Measurements from ENCODE around the gene SEC14L1.
"Not testable (repeated sequence)": the region's sequence is repeated elsewhere in the genome, so short reads cannot be mapped to it uniquely, and the experiment has no call there.

The SEC14L1 gene

DNA sequence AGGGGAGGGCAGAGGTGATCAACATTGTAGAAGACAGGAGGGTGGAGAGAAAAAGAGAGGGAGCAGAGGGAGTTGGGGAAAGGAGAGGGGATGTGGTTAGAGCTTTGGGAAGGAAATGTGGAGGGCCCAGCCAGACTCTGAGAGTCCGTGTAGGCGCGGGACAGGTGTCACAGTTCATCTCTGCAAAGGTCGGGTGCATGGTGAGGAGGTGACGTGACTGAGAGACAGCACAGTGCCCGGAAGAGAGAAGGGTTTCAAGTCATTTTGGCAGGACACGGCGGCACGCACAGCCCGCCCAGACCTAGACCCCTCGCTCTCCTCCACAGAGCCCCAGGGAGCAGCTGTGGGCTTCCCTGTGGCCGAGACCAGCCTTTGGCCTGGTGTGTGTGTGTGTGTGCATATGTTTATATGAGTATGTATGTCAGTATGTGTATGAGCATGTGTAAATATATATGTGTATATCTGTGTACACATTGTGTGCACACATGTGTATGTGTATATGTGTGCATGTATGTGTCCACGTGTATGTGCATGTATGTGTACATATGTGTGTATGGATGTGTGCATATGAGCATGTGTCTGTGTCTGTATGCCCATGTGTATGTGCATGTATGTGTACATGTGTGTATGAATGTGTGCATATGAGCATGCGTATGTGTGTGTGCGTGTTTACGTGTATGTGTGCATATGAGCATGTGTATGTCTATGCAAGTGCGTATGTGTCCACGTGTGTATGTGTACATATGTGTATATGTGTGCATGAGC lies 104.6 kb downstream of the SEC14L1 start:
- no peak for DNase-seq

DNA sequence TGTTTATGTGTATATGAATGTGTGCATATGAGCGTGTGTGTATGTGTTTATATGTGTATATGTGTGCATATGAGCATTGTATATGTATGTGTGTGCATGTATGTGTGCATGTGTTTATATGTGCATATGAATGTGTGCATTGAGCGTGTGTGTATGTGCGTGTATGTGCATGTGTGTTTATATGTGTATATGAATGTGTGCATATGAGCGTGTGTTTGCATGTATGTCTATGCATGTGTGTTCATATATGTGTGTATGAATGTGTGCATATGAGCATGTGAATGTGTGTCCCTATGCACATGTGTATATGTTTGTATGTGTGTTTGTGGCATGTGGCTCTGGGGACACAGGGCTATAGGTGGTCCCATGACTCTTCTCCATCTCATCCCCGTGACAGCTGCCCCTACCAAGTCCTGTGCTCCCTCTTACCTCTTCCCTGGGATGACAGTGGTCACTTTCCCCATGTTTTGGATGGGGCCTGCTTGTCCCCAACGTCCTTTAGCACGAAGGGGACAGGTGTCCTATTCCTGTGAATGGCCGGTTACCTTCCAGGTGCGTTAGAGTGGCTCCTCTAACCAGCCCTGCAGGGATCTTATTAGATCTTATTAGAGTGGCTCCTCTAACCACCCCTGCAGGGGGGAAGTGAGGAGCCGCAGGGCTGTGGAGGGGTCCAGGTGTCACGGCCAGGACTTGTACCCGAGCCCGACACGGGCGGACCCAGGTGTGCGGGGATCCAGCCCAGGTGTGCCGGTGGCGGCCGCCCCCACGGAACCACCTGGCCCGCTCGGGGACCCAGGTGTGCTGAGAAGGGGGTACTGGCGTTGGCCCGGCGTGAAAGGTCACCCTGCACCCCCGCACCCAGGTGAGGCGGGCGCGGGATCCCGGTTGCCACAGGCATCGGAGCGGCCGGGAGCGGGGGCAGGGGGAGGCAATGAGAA lies 105.6 kb downstream of the SEC14L1 start:
- no peak for DNase-seq

DNA sequence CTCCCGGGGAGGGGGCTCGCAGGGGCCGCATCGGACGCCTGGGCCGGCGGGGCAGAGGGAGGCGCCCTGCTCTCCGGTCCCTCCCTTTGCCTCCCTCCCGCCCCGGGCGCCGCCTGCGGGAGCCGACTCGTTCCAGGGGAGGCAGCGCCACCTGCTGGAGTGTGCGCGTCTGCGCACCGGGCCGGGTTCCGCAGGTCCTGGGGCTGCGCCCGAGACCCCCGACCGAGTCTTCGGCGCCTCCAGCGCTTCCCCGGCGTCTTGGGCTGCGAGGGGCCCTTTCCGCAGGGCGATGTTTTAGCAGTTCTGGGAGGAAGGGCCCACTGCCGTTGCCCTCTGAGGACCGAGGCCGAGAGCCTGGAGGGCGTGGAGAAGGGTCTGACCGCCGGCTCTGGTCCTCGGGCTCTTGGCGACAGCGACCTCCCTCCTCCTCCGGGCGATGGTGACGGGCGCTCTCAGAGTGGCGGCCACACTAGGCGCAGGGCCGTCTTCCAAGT lies 106.3 kb downstream of the SEC14L1 start:
- peak; percentile 65 to 67 for DNase-seq

DNA sequence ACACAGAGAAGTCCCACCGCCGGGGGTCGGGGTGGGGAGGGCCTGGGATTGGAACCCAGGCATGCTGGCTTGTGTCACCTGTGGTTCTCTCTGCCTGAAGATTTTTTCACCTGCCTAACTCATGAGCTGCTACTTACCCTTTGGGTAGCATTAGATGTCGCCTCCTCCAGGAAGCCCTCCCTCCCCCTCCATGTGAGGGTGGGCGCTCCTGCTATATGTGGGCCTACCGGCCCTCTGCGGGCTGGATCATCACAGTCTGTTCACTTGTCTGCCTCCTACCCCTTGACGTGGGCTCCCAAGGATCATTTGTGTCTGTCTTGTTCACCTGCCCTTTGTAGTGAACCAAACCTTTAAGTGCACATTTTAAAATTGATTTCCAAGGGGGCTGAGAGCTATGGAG lies 106.8 kb downstream of the SEC14L1 start:
- no peak for DNase-seq

GRCh38 chr17:77248216-77249114 lies 107.7 kb downstream of the SEC14L1 start:
- no peak for DNase-seq

DNA sequence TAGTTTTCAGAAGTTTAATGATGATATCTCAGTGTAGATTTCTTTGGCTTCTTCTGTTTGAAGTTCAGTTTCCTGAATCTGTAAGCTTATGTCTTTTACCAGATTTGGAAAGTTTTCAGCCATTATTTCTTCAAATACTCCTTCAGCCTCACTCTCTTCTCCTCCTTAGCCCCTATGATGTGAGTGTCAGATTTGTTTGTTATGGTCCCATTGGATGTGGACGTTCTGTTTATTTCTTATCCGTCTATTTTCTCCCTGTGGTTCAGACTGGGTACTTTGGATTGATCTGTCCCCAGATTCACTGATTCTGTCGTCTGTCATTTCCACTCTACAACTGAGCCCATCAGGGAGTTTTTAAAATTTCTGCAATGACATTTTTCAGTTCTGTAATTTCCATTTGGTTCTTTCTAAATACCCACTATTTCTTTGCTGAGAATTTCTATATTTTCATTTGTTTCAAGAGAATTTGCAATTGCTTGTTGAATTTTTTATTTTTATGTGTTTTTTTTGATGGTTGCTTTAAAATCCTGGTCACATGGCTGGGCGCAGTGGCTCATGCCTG lies 110.9 kb downstream of the SEC14L1 start:
- DNase-seq, result no peak

GRCh38 chr17:77252306-77252705 lies 111.5 kb downstream of the SEC14L1 start:
- not testable (repeated sequence) for DNase-seq

DNA sequence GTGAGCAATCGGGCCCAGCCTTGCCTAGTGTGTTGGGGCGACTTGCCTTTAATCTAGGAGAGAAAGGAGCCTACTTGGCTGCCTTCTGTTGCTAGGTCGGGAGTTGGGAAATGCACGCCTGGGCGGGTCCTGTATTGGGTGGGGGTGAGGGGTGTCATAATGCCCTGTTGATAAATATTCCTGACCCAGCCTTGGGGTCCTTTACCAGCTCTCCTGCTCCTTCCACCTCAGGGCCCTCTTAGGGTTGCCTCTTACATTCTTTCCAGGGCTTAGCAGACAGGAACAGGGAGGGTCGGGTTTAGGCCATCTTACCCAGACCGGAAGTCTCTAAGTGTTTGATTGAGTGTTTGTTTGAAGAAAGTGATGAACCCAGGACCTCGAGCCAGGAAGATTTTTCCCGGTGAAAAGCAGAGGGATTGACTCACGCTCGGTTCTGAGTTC lies 112.9 kb downstream of the SEC14L1 start:
- DNase-seq, result no peak

DNA sequence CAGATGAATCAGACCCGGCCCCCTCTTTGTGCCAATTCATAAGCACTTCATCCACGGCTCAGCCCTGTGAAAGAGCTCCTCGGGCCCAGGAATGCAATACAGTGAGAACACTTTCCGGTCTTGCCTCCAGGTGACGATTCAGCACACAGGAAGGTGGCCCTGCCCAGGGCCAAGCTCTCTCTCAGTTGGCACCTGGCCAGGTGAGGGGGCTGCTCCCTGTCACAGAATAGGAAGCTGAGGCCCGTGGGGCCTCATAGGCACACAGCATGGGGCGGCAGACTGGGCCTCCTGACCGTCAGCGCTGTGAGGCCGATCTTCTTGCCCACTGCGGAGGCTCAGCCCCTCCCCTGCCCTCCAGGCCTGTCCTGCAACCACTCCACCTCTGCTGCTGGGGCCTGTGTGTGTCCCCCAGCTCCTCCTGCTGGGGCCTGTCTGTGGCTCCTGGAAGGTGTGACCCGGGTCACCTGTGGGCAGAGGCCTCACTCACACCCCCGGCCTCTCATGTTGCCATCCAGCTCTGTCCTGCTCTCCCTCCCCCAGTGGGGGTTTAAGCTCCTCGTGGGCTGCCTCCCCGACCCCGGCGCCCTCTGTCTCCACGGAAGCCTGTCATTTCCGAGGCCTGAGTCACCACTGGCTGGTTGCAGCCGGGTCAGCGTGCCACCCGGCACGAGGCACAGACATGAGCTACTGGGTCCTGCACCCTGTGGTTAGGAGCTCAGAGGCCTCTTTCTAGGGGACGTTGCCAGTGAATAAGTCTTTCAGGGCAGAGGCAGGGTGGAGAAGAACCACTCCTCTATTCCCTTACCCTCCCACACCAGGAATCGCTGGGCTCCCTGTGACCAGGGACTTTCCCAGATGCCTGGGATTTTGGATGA lies 114.4 kb downstream of the SEC14L1 start:
- DNase-seq, result no peak

GRCh38 chr17:77255970-77256369 lies 115.2 kb downstream of the SEC14L1 start:
- DNase-seq, result not testable (repeated sequence)

DNA sequence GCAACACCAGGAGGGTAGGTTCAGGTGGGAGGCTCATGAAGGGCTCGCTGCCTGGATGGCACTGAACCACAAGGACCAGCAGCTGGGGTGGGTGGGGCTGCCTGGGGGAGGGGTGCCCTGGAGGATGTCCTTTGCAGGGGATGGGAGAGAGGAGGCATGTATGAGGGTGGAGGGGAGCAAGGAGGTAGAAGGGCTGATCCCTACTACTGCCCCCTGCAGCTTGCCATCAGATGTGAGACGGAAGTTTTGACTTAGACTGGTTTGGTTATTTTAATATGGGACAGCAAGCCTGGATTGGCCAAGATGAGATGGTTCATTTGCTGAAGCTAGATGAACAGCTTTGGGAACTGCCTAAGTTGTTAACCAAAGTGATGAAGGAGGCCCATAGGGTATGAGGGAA lies 115.9 kb downstream of the SEC14L1 start:
- DNase-seq, result no peak

GRCh38 chr17:77257169-77257568 lies 116.4 kb downstream of the SEC14L1 start:
- DNase-seq, result no peak

GRCh38 chr17:77257596-77258458 lies 117.1 kb downstream of the SEC14L1 start:
- DNase-seq, result no peak

- no peak for DNase-seq
Observed at GRCh38 chr17:77258638-77259037, 117.9 kb downstream of the SEC14L1 start.

- no peak for DNase-seq
Observed at GRCh38 chr17:77264617-77265230, 124.0 kb downstream of the SEC14L1 start.

DNA sequence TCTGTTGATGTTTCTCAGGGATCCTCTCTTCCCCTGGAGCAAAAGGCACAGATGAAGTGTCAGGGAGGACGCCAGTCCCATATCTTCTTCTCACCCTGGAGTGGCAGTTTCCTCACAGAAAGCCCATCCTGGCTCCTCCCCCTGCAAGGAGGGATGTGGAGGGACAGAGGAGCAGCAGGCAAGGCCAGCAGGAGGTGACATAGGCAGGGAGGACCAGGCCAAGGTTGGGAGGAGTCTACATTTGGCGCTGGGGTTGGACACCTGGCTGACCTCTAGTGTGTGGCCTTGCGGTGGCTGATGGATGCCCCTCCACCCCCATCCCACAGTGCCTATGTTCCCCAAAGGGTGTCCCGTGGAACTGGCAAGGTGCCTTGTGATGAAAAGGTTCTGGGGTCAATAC lies 125.4 kb downstream of the SEC14L1 start:
- DNase-seq, result no peak
